GM19099 (cell line): ENCODE data around the gene ADAMTS4.

ENCODE experiments used
- POLR2A ChIP-seq: IDR thresholded peaks from 3 replicates; pipeline ENCODE4 v1.6.1; 2011; ENCODE audit warnings: low read depth; ENCODE audit not compliant: insufficient read length; ENCODE audit errors: extremely low read depth

ADAMTS4 gene

DNA sequence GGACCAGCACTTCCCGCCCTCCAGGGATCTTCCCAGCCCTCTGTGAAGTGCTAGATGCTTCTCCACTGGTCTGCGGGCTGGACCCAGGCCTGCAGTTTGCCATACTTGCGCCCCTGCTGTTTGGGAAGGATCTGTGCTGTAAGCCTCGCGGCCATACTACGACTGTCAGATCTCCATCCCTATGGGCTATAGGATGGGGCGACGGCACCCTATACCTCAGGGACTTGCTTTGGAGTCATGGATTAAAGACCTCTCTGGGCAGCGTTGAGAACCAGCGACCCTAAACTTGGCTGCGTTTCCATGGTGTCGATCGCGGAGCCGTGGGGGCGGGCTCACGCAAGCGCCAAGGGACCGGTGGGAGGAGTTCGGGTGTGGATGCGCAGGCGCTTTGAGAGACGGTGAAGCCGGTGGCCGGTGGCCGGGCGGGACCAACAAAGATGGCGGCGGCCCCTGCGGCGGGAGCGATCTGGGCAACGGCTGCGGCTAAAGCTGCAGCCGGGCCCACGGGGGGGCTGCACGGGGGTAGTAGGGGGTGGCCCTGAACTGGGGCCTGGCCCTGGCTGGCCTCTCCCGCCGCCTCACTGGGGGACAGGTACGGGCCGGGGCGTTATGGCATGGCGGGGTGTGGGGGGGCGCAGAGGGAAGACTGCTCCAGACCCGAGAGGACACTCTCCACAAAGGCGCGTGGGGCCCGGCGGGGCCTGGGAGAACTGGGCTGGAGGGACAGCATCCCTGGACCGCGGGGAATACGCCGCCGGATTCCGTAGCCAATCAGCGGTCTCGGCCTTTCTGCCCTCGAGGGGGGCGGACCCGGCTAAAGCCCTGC is 39.6 kb downstream of the ADAMTS4 start, which contains the start of gene USP21:
Gene USP21, plus strand, starts transcription at position 414 of the 826 bp plus-strand sequence. CDS start 1,141 bp downstream, outside the sequence.
- TF ChIP-seq POLR2A = peak; percentile 66

DNA sequence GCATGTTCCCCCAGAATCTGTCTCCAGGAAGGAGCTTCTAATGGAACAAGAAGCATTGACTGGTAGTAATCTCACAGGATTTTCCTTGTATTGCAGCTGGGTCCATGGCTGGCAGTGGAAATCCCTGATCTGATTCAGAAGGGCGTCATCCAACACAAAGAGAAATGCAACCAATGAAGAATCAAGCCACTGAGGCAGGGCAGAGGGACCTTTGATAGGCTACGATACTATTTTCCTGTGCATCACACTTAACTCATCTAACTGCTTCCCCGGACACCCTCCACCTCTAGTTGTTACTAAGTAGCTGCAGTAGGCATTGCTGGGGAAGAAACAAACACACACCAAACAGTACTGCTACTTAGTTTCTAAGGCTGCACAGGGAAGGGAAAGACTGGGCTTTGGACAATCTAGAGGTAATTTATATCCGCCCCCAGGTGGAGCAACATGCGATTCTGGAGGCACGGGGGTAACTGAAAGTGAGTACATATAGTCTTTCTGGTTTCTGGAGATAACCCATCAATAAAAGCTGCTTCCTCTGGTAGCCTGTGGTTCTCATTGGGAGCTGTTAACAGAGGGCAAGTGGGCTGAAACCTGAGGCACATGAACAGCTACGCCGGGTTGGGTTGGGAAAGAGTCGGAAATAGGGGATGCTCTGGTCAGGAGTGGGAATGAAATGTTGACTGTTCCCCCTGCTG is 40.4 kb downstream of the ADAMTS4 start:
- TF ChIP-seq POLR2A = no peak

DNA sequence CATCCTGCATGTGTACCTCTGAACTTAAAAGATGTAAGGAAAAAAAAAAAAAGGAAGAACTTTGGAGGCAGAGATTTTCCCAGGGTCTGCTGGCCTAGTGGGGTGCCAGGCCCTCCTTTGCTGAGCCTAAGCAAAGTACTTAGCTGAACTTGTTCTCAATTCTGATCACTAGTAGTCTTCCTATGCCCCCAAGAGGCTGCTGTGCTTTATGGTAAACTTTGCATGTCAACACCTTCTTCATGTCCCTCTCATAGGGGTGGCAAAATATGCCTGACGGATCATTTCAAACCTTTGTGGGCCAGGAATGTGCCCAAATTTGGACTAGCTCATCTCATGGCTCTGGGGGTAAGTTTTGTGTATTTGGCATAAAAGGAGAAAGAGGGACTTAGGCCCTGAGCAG is 41.0 kb downstream of the ADAMTS4 start:
- no peak for TF ChIP-seq POLR2A

DNA sequence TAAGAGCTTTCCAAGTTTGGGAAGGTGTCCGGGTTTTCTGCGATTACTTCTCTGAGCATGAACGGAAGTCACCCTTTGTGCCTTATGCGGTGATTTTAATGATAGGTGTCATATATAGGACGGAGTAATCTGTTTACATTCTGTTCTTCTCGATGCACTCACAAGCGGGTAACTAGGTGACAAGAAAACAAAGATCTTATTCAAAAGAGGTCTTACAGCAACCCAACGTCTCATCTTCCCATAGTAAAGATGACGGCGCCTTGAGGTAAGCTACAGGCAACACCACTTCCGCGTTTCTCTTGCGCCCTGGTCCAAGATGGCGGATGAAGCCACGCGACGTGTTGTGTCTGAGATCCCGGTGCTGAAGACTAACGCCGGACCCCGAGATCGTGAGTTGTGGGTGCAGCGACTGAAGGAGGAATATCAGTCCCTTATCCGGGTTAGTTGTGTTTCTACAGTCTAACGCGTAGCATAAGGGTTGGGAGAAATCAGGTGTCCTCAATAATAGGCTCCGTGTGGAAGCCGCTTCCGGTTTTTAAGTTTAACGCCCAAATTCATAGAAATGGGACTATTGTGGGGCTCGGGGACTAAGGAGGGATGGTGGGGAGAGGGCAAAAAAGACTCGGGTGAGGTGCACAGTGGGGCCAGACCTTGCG is 45.0 kb downstream of the ADAMTS4 start, which contains the start of gene UFC1:
Gene UFC1, plus strand, starts transcription at position 297 of the 656 bp plus-strand sequence. Its CDS starts 20 bp downstream, at position 317.
- TF ChIP-seq POLR2A = peak; percentile 88

DNA sequence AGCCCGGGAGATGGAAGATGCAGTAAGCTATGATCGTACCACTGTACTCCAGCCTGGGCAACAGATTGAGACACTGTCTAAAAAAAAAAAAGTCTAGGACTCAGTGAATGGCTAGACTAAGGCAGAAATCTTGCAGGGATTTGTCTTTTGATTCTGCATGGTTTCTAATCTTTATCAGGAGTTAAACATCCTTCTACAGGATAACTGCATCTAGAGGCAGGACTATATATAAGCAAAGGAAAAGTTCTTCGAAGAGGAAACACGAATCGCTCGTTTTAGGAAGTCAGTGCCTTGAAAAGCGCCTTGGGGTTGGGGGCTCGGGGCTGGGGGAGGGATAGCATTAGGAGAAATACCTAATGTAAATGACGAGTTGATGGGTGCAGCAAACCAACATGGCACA is 45.7 kb downstream of the ADAMTS4 start:
- no peak for TF ChIP-seq POLR2A

DNA sequence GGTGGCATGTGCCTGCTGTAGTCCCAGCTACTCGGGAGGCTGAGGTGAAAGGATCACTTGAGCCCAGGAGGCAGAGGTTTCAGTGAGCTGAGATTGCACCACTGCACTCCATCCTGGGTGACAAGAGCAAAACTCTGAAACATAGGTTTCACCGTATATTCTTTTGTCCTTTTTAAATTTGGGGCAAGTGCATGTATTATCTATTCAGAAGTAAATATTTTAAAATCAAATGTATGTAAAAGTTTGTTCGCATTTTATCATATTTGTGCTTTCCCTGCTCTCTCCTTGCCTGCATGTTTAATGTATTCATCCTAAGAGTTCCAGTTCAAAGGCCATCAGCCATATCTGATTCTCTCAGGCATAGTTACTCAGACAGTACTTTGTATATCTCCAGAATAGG is 53.0 kb downstream of the ADAMTS4 start:
- TF ChIP-seq POLR2A = no peak

DNA sequence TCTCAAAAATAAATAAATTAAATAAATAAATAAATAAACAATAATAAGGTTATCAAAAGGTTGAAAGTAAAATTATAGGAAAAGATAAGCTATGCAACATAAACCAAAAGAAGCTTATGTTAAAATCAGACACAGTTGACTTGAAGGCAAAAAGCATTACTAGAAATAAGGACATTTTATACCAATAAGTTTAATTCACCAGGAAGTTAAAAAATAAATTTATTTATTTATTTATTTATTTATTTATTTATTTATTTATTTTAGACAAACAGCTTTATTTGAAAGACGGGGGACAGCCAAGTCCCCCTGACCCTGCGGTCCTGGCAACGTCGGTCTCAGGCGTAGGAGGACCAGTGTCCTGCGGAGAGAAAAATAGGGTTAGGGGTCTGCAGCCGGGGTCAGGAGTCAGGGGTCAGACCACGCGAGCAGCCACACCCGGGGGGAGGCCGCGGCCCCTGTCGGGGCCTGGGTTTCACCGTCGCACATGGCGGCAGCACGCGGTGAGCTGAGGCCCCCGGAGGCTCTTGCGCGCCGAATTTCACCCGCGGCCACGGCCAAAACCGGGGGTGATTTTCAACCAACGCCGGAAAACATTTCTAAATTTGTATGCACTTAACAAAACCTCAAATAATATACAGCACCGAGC is 58.0 kb downstream of the ADAMTS4 start:
- no peak for TF ChIP-seq POLR2A

DNA sequence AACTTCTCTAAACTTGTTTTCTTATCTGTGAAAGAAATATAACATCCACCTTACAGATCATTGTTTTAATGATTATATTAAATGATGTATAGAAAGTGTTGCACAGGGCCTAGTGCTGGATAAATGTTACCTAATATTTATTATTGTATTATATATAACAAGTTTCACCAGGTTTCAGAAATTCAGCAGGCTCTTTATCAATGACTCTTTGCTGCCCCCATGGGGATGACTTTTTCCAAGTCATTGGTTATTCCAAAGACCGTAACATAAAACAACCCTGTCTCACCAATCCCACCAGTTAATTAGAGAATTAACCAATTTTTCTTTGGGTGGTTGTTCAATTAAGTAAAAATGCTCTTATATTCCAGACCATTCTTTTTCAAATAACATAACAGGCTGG is 59.1 kb downstream of the ADAMTS4 start:
- no peak for TF ChIP-seq POLR2A

DNA sequence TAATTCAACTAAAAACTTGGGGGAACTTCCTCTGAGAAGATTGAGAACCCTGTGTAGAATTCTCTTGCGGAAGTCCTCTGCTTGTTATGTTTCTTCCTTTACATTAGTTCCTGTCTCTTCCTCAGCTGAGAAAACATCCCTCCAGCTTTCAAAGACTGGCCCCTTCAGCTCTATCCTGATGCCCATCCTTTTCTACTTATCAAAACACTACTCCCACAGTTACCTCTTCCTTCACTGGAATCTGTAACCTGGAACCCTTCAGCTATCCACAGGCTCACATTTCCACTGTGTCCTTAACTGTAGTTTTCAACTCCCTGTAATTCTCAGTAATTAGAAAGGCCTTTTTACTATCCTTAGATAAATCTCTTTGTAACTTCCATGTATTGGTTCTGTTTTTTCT is 60.4 kb downstream of the ADAMTS4 start:
- no peak for TF ChIP-seq POLR2A

DNA sequence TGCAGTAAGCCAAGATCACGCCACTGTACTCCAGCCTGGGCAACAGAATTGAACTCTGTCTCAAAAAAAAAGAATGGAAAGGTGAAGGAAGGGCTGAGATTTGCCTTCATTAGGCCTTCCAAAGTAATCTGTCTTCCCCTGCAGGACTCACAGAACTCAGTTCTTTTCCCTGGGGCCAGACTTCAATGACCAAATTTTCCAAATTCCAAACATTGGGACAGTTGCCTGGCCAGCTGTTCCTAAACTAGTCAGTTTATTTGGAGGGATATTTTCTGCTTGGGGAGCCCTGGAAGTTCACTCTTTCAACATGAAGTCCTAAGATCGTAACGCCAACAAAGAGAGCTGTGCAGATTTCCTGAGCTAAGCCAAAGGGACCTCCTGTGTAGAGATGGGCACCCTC is 61.0 kb downstream of the ADAMTS4 start:
- no peak for TF ChIP-seq POLR2A
